AG10803 (cell line): ENCODE data around the gene ZNF687.

Experiments used
- DNase-seq: peaks from one replicate; pipeline ENCODE4 v3.0.0; 2010; ENCODE audit warnings: low read depth
- H3K4me3 ChIP-seq: 2 replicates; pipeline ENCODE4 v1.5.1; 2011; ENCODE audit warnings: mild to moderate bottlenecking, low read length, control low read depth
- CTCF ChIP-seq: conservative IDR thresholded peaks from 2 replicates; pipeline ENCODE4 v1.5.1; 2011; ENCODE audit warnings: mild to moderate bottlenecking, low read length, control low read depth, inconsistent platforms

The ZNF687 gene

GRCh38 chr1:151251656-151252470 lies 30.2 kb upstream of the ZNF687 start:
- no peak overlapping the region for H3K4me3 ChIP-seq
- TF ChIP-seq CTCF, result peak; percentile 94
- peak; percentile 83 for DNase-seq

GRCh38 chr1:151254217-151255213 lies 27.6 kb upstream of the ZNF687 start, which contains the start of gene PSMD4:
Gene PSMD4 (plus strand): TSS chr1:151254734. CDS start chr1:151254783, 49 bp downstream.
- DNase-seq, result peak; percentile 96
- no peak for TF ChIP-seq CTCF
- H3K4me3 ChIP-seq, result peak within 1 kb of the TSS; percentile 87

- TF ChIP-seq CTCF, result no peak
- no peak for DNase-seq
- H3K4me3 ChIP-seq, result peak overlapping the region; percentile 87
Measured at GRCh38 chr1:151255381-151255780, 26.7 kb upstream of the ZNF687 start.

GRCh38 chr1:151259351-151259750 lies 22.7 kb upstream of the ZNF687 start:
- H3K4me3 ChIP-seq, result no peak overlapping the region
- DNase-seq, result no peak
- no peak for TF ChIP-seq CTCF

- TF ChIP-seq CTCF, result no peak
- DNase-seq, result no peak
- no peak overlapping the region for H3K4me3 ChIP-seq
Measured at GRCh38 chr1:151265446-151266236, 16.5 kb upstream of the ZNF687 start.

GRCh38 chr1:151266315-151266714 lies 15.8 kb upstream of the ZNF687 start:
- no peak for TF ChIP-seq CTCF
- DNase-seq, result no peak

More at GRCh38 chr1:151266315-151266714, 15.8 kb upstream of the ZNF687 start:
- no peak overlapping the region for H3K4me3 ChIP-seq
